Inferior parietal cortex (tissue), 1 donor: ENCODE results near the gene GOLGA6L25.
"Not testable (repeated sequence)": the region's sequence is repeated elsewhere in the genome, so short reads cannot be mapped to it uniquely, and the experiment has no call there.

Source experiments
- DNase-seq: peaks from one replicate; pipeline ENCODE4 v3.0.0-alpha.2; 2016; ENCODE audit errors: extremely low spot score

Gene GOLGA6L25

GRCh38 chr15:28553268-28553667, at the start of gene GOLGA6L25:
Gene GOLGA6L25, plus strand, starts transcription at chr15:28553568. Its CDS starts 61 bp downstream, at chr15:28553629.
- DNase-seq, result not testable (repeated sequence)

DNA sequence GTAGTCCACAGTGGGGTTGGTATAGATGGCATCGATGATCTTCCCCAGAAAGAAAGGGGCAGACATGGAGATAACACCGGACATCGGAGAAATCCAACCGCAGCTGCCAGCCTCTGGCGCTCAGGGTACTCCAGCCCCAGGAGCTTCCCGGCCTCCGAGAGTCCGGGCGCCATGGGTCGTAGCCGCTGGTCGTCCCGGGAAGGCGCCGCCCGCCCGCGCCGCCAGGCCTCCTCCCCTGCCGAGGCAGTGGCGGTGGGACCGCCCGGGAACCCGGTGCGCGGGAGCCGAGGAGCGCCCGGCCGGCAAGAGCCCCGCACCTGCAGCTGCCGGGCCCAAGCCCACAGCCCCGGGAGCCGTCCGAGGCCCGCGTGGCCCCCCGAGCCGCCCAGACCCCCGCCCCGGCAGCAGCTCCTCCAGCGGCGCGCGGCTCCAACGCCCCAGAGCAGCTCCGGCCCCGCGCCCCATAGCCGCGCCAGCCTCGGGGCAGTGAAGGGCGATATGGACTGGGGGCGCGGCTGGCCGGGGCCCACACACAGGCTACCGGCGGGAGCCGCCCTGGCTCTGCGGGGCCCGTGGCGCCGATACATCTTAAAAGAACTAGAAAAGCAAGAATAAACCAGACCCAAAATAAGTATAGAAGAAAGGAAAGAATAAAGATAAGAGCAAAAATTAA, 45.0 kb upstream of the GOLGA6L25 start:
- not testable (repeated sequence) for DNase-seq

GRCh38 chr15:28514128-28514527, 39.2 kb upstream of the GOLGA6L25 start:
- DNase-seq, result not testable (repeated sequence)

DNA sequence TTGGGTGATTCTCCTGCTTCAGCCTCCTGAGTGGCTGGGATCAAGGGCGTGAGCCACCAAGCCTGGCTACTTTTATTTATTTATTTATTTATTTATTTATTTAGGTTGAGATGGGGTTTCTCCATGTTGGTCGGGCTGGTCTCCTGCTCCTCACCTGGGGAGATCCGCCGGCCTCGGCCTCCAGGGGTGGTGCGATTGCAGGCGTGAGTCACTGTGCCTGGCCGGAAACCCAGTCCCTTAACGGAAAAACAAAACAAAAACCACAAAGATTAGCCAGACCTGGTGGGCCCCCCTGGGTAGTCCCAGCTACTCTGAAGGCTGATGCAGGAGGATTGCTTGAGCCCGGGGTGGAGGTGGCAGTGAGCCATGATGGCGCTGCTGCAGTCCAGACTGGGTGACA, 38.2 kb upstream of the GOLGA6L25 start:
- DNase-seq, result not testable (repeated sequence)

DNA sequence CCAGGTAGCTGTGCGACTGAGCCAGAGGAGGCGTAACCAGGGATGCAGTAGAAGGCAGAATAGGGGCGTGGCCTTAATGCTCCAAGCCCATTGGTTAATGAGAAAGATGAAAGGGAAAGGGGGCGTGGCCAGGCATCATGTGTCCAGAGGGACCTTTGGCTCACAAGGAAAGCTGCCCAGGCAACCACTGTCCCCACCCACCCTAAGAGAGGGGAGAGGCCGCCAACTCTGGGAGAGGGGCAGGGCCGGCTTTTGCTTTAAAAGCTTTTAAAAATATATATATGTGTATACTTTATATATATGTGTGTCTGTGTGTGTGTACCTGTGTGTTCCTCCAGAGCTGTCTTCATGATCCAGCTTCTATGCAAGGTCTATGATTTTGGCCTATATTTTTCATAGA, 20.4 kb upstream of the GOLGA6L25 start, which contains the start of gene GOLGA8G:
GOLGA8G (minus strand) TSS at position 18 of the 400 bp plus-strand sequence. CDS start 62 bp downstream, outside the sequence.
- DNase-seq, result not testable (repeated sequence)

DNA sequence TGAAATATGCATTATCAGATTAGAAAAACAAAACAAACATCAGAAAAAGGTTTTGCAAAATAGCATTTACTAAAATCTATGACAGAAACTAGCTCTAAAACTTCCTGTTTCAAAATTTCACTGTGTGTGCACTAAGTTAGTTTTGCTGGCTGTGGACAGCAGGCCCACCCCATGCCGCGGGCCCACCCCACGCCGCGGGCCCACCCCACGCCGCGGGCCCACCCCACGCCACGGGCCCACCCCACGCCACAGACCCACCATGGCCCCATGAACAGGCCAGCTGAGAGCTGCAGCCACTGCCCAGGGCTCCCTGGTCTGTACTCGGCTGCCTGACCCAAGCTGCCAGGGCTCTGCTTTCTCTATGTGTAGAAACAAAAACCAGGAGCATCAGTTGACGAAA, 20.0 kb downstream of the GOLGA6L25 start:
- not testable (repeated sequence) for DNase-seq

GRCh38 chr15:28588977-28589606, 35.7 kb downstream of the GOLGA6L25 start:
- not testable (repeated sequence) for DNase-seq

- DNase-seq, result not testable (repeated sequence)
Observed at GRCh38 chr15:28589769-28590168, 36.4 kb downstream of the GOLGA6L25 start.

GRCh38 chr15:28592395-28592794, 39.0 kb downstream of the GOLGA6L25 start:
- not testable (repeated sequence) for DNase-seq

DNA sequence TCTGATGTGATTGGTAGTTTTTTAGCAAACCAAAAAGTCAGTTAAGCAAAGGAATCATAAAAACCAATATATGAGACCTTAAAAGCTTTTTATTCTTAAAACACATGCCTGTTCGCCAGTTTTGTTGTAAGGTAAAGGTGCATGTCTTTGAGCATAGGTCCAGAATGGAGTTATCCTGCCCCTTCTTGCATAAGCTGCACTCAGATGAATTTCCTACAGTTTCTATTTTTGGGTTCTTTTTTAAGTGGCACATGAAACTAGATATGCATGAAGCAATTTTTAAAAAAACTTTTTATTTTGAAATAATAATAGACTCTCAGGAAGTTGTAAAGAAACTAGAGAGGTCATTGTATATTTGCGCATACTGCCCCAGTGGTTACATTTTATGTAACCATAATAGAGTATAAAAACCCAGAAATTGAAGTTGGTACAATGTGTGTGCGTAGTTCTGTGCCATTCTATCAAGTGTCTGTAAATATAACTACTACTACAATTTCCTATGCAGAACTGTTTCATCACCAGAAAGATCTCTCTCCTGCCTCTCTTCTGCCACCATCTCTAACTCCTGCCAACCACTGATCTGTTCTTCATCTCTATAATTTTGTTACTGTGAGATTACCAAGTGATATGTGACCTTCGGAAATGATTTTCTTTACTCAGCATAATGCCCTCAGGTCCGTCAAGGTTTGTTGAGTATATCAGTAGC, 40.2 kb downstream of the GOLGA6L25 start:
- DNase-seq, result not testable (repeated sequence)

- DNase-seq, result not testable (repeated sequence)
Observed at GRCh38 chr15:28597471-28597870, 44.1 kb downstream of the GOLGA6L25 start.

DNA sequence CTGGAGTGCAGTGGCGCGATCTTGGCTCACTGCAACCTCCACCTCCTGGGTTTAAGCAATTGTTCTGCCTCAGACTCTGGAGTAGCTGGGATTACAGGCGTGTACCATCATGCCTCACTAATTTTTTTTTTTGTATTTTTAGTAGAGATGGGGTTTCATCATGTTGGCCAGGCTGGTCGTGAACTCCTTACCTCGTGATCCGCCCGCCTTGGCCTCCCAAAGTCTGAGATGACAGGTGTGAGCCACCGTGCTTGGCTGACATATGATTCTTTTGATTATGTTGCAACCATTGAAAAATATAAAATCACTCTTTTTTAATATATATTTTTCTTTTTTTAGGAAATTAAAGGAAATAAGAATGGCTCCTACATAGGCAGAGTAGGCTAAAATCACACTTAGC, 44.8 kb downstream of the GOLGA6L25 start:
- not testable (repeated sequence) for DNase-seq

GRCh38 chr15:28602152-28602551, 48.8 kb downstream of the GOLGA6L25 start:
- DNase-seq, result not testable (repeated sequence)
